ENCODE measurements around the gene TMEM87B. TPM values are rescaled to one million over a fixed set of nuclear protein-coding genes. Genes with fewer than 3 reads are reported as not detected.
"Not testable (repeated sequence)": the region's sequence is repeated elsewhere in the genome, so short reads cannot be mapped to it uniquely, and the experiment has no call there.

The TMEM87B gene
- total RNA-seq, 2 experiments from 2014 or later, result 13.3 to 16.9 TPM

GRCh38 chr2:112110966-112111365, 55.9 kb downstream of the TMEM87B start:
- peaks cover 16% of the 10 kb centered on the region for H3K9me3 Mint-ChIP-seq
- DNase-seq, result no peak
- H3K4me1 Mint-ChIP-seq, result no peaks in the 10 kb centered on the region
- H3K27ac Mint-ChIP-seq, result no peak overlapping the region
- no peak overlapping the region for H3K4me3 Mint-ChIP-seq
- H3K36me3 Mint-ChIP-seq, result peaks cover 64% of the 10 kb centered on the region
- H3K27me3 Mint-ChIP-seq, result no peaks in the 10 kb centered on the region

GRCh38 chr2:112113354-112113753, 58.3 kb downstream of the TMEM87B start:
- H3K27me3 Mint-ChIP-seq, DNase-seq, H3K4me1 Mint-ChIP-seq, H3K27ac Mint-ChIP-seq, H3K4me3 Mint-ChIP-seq: not testable (repeated sequence)
- Mint-ChIP-seq H3K36me3 (peaks cover 46% of the 10 kb centered on the region), H3K9me3 (peaks cover 14% of the 10 kb centered on the region)

GRCh38 chr2:112118148-112118547, 63.1 kb downstream of the TMEM87B start:
- no peak for DNase-seq
- Mint-ChIP-seq H3K36me3 (peaks cover 10% of the 10 kb centered on the region), H3K27me3 (no peaks in the 10 kb centered on the region), H3K4me1 (peaks cover 4% of the 10 kb centered on the region), H3K27ac (no peak overlapping the region), H3K9me3 (peaks cover under 1% of the 10 kb centered on the region), H3K4me3 (no peak overlapping the region)

- H3K9me3 Mint-ChIP-seq, result peaks cover 7% of the 10 kb centered on the region
- peaks cover 9% of the 10 kb centered on the region for H3K4me1 Mint-ChIP-seq
- no peak overlapping the region for H3K4me3 Mint-ChIP-seq
- peaks cover 21% of the 10 kb centered on the region for H3K36me3 Mint-ChIP-seq
- no peak for DNase-seq
- H3K27me3 Mint-ChIP-seq, result no peaks in the 10 kb centered on the region
- H3K27ac Mint-ChIP-seq, result no peak overlapping the region
These were observed 66.7 kb downstream of the TMEM87B start for GRCh38 chr2:112121682-112122254.

GRCh38 chr2:112129060-112129459, 74.0 kb downstream of the TMEM87B start:
- peaks cover 16% of the 10 kb centered on the region for H3K9me3 Mint-ChIP-seq
- peaks cover 3% of the 10 kb centered on the region for H3K4me1 Mint-ChIP-seq
- H3K27ac Mint-ChIP-seq, result no peak overlapping the region
- no peak for DNase-seq
- H3K27me3 Mint-ChIP-seq, result no peaks in the 10 kb centered on the region
- H3K4me3 Mint-ChIP-seq, result no peak overlapping the region
- H3K36me3 Mint-ChIP-seq, result peaks cover 10% of the 10 kb centered on the region

GRCh38 chr2:112133344-112133743, 78.3 kb downstream of the TMEM87B start:
- no peak overlapping the region for H3K4me3 Mint-ChIP-seq
- peaks cover 10% of the 10 kb centered on the region for H3K4me1 Mint-ChIP-seq
- H3K27ac Mint-ChIP-seq, result no peak overlapping the region

GRCh38 chr2:112134120-112134519, 79.1 kb downstream of the TMEM87B start:
- Mint-ChIP-seq H3K4me1 (peaks cover 11% of the 10 kb centered on the region), H3K4me3 (no peak overlapping the region), H3K27ac (no peak overlapping the region), H3K9me3 (peaks cover 10% of the 10 kb centered on the region), H3K36me3 (peaks cover 10% of the 10 kb centered on the region), H3K27me3 (peaks cover 22% of the 10 kb centered on the region)
- DNase-seq, result no peak

More at GRCh38 chr2:112133344-112133743, 78.3 kb downstream of the TMEM87B start:
- H3K36me3 Mint-ChIP-seq, result peaks cover 11% of the 10 kb centered on the region
- peaks cover 11% of the 10 kb centered on the region for H3K9me3 Mint-ChIP-seq
- peaks cover 16% of the 10 kb centered on the region for H3K27me3 Mint-ChIP-seq
- DNase-seq, result no peak

- Mint-ChIP-seq H3K27me3 (peaks cover 34% of the 10 kb centered on the region), H3K36me3 (peaks cover 7% of the 10 kb centered on the region), H3K4me3 (no peak overlapping the region), H3K4me1 (peaks cover 11% of the 10 kb centered on the region), H3K9me3 (peaks cover 8% of the 10 kb centered on the region), H3K27ac (no peak overlapping the region)
- no peak for DNase-seq
These were observed 81.0 kb downstream of the TMEM87B start for GRCh38 chr2:112136096-112136495.

- peaks cover 4% of the 10 kb centered on the region for H3K9me3 Mint-ChIP-seq
- peaks cover 6% of the 10 kb centered on the region for H3K36me3 Mint-ChIP-seq
- peak overlapping the region; percentile 57 for H3K4me3 Mint-ChIP-seq
- peaks cover 38% of the 10 kb centered on the region for H3K27me3 Mint-ChIP-seq
- H3K4me1 Mint-ChIP-seq, result peaks cover 9% of the 10 kb centered on the region
- DNase-seq, result no peak
- peak overlapping the region; percentile 36 for H3K27ac Mint-ChIP-seq
These were observed 82.6 kb downstream of the TMEM87B start for GRCh38 chr2:112137516-112138158.

GRCh38 chr2:112138159-112139032, 83.3 kb downstream of the TMEM87B start, which contains the start of gene FBLN7:
FBLN7 (plus strand) TSS chr2:112138385; CDS start chr2:112138656, 271 bp downstream.
- Mint-ChIP-seq H3K27me3 (peaks cover 38% of the 10 kb centered on the region), H3K36me3 (peaks cover 6% of the 10 kb centered on the region), H3K4me3 (peak within 1 kb of the TSS; percentile 60), H3K9me3 (peaks cover under 1% of the 10 kb centered on the region), H3K27ac (peak within 1 kb of the TSS; percentile 36), H3K4me1 (peaks cover 8% of the 10 kb centered on the region)
- peak; percentile 18 for DNase-seq

GRCh38 chr2:112139033-112139614, 84.1 kb downstream of the TMEM87B start:
- not testable (repeated sequence) for H3K4me1 Mint-ChIP-seq, H3K27ac Mint-ChIP-seq, H3K4me3 Mint-ChIP-seq, DNase-seq, H3K36me3 Mint-ChIP-seq, H3K9me3 Mint-ChIP-seq
- H3K27me3 Mint-ChIP-seq, result peaks cover 38% of the 10 kb centered on the region

- peaks cover 38% of the 10 kb centered on the region for H3K27me3 Mint-ChIP-seq
- H3K27ac Mint-ChIP-seq, H3K9me3 Mint-ChIP-seq, H3K4me3 Mint-ChIP-seq, DNase-seq, H3K36me3 Mint-ChIP-seq, H3K4me1 Mint-ChIP-seq: not testable (repeated sequence)
These were observed 84.7 kb downstream of the TMEM87B start for GRCh38 chr2:112139661-112140204.

GRCh38 chr2:112140205-112140802, 85.2 kb downstream of the TMEM87B start:
- Mint-ChIP-seq H3K27me3 (peaks cover 38% of the 10 kb centered on the region), H3K4me3 (no peak overlapping the region), H3K9me3 (no peaks in the 10 kb centered on the region), H3K4me1 (peaks cover 8% of the 10 kb centered on the region), H3K36me3 (peaks cover 6% of the 10 kb centered on the region), H3K27ac (no peak overlapping the region)
- no peak for DNase-seq

- no peak overlapping the region for H3K27ac Mint-ChIP-seq
- no peaks in the 10 kb centered on the region for H3K9me3 Mint-ChIP-seq
- H3K27me3 Mint-ChIP-seq, result peaks cover 38% of the 10 kb centered on the region
- no peak for DNase-seq
- H3K4me1 Mint-ChIP-seq, result peaks cover 8% of the 10 kb centered on the region
- no peak overlapping the region for H3K4me3 Mint-ChIP-seq
- peaks cover 6% of the 10 kb centered on the region for H3K36me3 Mint-ChIP-seq
These were observed 86.0 kb downstream of the TMEM87B start for GRCh38 chr2:112140899-112141625.
